CD4-positive, alpha-beta T cell treated with Interleukin-15 for 1 hour (primary cell): ENCODE measurements around the gene TBX1.
"Not testable (repeated sequence)": the region's sequence is repeated elsewhere in the genome, so short reads cannot be mapped to it uniquely, and the experiment has no call there.

Experiments used
- DNase-seq: peaks from one replicate; pipeline ENCODE4 v3.0.0-alpha.2; 2020

TBX1 gene

GRCh38 chr22:19785461-19786263 lies 25.1 kb downstream of the TBX1 start:
- no peak for DNase-seq

DNA sequence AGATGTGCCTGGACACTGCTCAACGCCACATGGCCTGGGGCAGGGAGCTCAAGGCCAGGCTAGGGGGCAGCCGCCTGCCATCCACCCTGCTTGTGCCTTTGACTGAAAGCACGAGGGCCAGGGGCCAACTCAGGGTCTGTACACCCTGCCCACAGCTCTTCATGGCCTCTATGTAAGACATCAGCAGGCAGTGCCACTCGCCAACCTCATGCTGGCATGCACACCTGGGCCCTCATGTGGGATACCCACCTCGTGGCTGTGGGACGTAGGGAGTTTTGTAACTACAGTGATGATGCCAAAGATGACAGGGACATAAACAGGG lies 25.6 kb downstream of the TBX1 start:
- DNase-seq: no peak

GRCh38 chr22:19786959-19787848 lies 26.6 kb downstream of the TBX1 start:
- DNase-seq: no peak

GRCh38 chr22:19787849-19788141 lies 27.2 kb downstream of the TBX1 start:
- no peak for DNase-seq

GRCh38 chr22:19788661-19789225 lies 28.2 kb downstream of the TBX1 start:
- DNase-seq: no peak

- no peak for DNase-seq
Measured at GRCh38 chr22:19789406-19789805, 28.8 kb downstream of the TBX1 start.

- no peak for DNase-seq
Measured at GRCh38 chr22:19789828-19790227, 29.2 kb downstream of the TBX1 start.

GRCh38 chr22:19791243-19791642 lies 30.7 kb downstream of the TBX1 start:
- DNase-seq: no peak

DNA sequence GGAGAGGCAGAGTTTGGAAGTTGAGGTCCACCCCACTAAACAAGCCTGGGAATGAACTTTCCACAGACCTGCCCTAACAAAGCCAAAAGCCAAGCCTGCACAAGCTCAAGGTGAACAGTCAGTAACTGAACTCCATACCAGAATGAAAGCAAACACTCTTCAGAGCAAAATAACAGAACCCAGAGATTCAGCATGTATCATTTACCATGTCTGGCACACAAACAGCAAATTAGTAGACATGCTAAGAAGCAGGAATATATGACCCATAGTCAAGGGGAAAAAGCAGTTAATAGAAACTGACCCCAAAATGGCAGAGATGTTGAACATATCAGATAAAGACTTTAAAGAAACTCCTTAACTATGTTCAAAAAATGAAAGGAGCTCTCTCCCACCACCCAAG lies 31.3 kb downstream of the TBX1 start:
- DNase-seq: no peak

DNA sequence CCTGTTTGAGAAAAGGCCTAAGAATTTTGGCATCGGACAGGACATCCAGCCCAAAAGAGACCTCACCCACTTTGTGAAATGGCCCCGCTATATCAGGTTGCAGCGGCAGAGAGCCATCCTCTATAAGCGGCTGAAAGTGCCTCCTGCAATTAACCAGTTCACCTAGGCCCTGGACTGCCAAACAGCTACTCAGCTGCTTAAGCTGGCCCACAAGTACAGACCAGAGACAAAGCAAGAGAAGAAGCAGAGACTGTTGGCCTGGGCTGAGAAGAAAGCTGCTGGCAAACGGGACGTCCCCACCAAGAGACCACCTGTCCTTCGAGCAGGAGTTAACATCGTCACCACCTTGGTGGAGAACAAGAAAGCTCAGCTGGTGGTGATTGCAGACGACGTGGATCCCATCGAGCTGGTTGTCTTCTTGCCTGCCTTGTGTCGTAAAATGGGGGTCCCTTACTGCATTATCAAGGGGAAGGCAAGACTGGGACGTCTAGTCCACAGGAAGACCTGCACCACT lies 31.9 kb downstream of the TBX1 start:
- not testable (repeated sequence) for DNase-seq

GRCh38 chr22:19793161-19793560 lies 32.6 kb downstream of the TBX1 start:
- DNase-seq: no peak

GRCh38 chr22:19793661-19794310 lies 33.2 kb downstream of the TBX1 start:
- DNase-seq: no peak

GRCh38 chr22:19795617-19796008 lies 35.0 kb downstream of the TBX1 start:
- no peak for DNase-seq

DNA sequence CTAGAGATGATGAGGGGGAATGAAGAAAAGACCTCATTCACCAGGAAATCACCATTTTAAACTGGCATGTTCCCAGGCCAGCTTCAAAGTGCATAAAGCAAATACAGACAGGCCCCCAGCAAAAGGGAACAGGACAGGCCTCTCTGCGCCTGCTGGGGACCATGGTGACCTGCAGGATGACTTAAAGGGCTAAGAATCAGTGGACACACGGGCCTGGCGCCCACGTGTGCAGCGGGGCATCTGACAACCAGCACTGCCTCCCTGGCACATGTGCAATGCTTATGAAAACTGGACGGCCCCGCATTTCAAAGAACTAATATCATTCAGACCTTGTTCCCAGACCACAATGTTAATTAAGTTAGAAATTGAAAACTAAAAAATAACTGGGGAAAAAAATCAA lies 35.6 kb downstream of the TBX1 start:
- DNase-seq: no peak

- no peak for DNase-seq
Measured at GRCh38 chr22:19797086-19798002, 36.8 kb downstream of the TBX1 start.

GRCh38 chr22:19798003-19798665 lies 37.6 kb downstream of the TBX1 start:
- no peak for DNase-seq

GRCh38 chr22:19798891-19799293 lies 38.3 kb downstream of the TBX1 start:
- no peak for DNase-seq

DNA sequence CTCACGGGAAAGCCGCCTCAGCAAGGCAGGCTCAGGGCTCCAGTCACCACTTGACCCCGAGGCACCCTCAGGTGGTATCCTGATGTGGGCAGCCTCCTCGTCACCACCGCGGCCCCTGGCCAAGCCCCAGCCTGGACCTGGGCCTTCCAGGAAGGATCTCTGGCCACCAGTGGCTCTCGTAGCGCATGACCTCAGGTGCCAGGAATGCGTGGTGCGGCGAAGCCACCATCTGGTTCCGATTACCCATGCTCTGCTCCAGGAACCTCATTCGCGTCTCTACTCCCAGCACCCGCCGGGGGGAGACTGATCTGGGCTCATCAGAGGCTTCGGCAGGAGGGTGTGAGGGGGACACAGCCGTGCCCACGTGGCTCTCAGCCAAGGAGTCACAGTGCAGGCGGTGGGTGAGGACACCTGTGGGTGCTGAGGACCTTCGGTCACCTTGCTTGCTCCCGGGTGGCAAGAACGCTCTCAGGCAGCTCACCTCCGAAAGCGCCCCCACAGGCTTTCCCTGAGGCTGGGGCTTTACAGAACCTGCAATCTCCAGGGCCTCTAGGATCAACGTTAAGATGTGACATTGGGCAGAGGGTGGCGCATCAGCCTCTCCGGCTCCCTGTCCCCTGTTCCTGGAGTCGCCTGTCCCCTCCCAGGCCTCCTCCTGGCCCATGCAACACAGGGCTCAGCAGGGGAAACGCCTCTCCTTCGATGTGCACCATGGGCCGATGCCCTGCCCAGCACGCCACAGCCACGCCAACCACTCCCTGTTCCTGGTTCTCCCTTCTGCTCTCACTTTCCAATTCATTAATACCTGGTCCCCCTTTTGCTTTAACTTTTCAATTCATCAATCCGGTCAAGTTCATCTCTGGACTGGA lies 39.0 kb downstream of the TBX1 start:
- no peak for DNase-seq

DNA sequence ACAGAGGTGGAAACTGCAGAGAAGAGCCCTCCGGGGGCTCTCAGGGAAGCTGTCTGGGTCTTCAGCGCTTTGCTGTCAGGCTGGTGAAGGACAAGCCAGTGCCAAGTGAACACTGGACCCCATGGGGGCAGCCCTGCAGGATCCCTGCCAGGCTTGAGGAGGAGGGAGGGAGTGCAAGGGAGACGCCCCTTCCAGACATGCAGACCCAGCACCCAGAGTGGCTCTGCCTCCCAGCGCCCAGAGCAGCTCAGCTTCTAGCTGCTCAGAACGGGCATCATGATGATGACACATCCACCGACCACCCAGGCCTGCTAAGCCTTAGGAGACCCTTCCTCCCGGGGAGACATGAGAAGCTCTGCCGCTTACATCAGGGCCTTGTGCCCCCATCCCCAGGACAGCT lies 39.7 kb downstream of the TBX1 start:
- no peak for DNase-seq

GRCh38 chr22:19800761-19801244 lies 40.2 kb downstream of the TBX1 start:
- DNase-seq: no peak
